Uterus (tissue), 2 donors: Measurements from ENCODE around the gene CCR3.

Experiments used
- POLR2A ChIP-seq, 2 donors: fragments of 450-650 bp; IDR thresholded peaks; one replicate each; pipeline ENCODE4 v1.6.1; 2016; ENCODE audit warnings: antibody characterized with exemption in 2 of 2, mild to moderate bottlenecking in 1 of 2, moderate library complexity in 1 of 2
- TF ChIP-seq, protein P1 (sequence below), 4 experiments: fragments of 200-600 bp in 2 of 4; fragments of 450-650 bp in 2 of 4; sonication (generic) in 2 of 4; IDR thresholded peaks; one replicate each; pipeline ENCODE4 v1.5.1; 2016 to 2019; ENCODE audit warnings: antibody characterized with exemption in 4 of 4, mild to moderate bottlenecking in 2 of 4, moderate library complexity in 1 of 4

DNA sequence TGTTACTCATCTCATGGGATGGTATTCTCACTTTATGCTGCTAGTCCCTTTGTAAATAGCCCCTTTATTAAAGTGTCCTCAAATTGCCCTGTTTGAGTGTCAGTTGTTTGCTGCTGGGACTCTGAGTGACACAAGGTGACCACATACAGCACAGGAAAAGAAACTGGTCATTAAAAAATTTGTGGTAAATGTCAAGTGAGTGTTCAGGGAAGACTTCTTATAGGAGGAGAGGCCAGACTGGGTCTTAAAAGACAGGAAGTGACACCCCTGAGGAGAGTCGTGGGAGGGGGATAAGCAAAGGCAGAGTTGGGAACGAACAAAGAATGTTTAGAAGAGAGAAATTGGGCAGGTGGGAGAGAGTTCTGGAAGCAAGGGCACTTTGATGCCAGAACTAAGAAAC lies 35.2 kb downstream of the CCR3 start:
- TF ChIP-seq, protein P1, sequence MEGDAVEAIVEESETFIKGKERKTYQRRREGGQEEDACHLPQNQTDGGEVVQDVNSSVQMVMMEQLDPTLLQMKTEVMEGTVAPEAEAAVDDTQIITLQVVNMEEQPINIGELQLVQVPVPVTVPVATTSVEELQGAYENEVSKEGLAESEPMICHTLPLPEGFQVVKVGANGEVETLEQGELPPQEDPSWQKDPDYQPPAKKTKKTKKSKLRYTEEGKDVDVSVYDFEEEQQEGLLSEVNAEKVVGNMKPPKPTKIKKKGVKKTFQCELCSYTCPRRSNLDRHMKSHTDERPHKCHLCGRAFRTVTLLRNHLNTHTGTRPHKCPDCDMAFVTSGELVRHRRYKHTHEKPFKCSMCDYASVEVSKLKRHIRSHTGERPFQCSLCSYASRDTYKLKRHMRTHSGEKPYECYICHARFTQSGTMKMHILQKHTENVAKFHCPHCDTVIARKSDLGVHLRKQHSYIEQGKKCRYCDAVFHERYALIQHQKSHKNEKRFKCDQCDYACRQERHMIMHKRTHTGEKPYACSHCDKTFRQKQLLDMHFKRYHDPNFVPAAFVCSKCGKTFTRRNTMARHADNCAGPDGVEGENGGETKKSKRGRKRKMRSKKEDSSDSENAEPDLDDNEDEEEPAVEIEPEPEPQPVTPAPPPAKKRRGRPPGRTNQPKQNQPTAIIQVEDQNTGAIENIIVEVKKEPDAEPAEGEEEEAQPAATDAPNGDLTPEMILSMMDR (IDR thresholded peaks at IDR 0.05), result no peak
- no peak for TF ChIP-seq POLR2A (IDR thresholded peaks at IDR 0.05)
